ENCODE data around the gene PRDM16.

DNA sequence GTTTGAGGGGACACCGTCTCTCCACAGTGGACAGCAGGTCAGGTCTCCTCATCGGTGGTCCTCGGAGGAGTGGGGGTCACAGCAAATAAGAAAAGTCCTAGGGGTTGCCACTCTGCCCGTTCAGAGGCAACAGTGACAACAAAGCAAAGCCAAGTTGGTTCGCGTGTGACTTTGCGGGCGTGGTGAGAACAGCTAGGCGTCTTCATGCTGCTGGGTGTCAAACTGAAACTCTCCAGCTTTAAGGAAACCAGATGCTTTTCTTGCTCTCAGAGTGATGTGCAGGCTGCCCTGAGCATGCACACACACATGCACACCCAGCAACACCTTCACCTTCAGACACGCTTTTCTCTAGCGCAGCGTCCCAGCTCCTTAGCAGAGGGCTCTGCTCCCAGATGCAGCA lies 315.4 kb downstream of the PRDM16 start:
- TF ChIP-seq, protein P1, sequence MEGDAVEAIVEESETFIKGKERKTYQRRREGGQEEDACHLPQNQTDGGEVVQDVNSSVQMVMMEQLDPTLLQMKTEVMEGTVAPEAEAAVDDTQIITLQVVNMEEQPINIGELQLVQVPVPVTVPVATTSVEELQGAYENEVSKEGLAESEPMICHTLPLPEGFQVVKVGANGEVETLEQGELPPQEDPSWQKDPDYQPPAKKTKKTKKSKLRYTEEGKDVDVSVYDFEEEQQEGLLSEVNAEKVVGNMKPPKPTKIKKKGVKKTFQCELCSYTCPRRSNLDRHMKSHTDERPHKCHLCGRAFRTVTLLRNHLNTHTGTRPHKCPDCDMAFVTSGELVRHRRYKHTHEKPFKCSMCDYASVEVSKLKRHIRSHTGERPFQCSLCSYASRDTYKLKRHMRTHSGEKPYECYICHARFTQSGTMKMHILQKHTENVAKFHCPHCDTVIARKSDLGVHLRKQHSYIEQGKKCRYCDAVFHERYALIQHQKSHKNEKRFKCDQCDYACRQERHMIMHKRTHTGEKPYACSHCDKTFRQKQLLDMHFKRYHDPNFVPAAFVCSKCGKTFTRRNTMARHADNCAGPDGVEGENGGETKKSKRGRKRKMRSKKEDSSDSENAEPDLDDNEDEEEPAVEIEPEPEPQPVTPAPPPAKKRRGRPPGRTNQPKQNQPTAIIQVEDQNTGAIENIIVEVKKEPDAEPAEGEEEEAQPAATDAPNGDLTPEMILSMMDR (IDR thresholded peaks at IDR 0.05; ENCODE audit: low read length): no peak
- TF ChIP-seq EZH2 (IDR thresholded peaks at IDR 0.05; ENCODE audit: borderline replicate concordance, low read length): no peak

Data from OCI-LY1 (cell line).